Breast epithelium (tissue), 3 donors: ENCODE results near the gene LHFPL2.

Source experiments
- POLR2A ChIP-seq: fragments of 450-650 bp; IDR thresholded peaks from one replicate; pipeline ENCODE4 v1.6.1; 2016; ENCODE audit warnings: antibody characterized with exemption, mild to moderate bottlenecking, moderate library complexity
- POLR2AphosphoS5 ChIP-seq, 3 donors: sonication (generic); formaldehyde crosslinking; IDR thresholded peaks; one replicate each; pipeline ENCODE4 v1.6.1; 2017; ENCODE audit warnings: antibody characterized with exemption in 3 of 3
- TF ChIP-seq, protein P1 (sequence below), 3 donors: fragments of 450-650 bp; IDR thresholded peaks; one replicate each; pipeline ENCODE4 v1.5.1; 2016 to 2017; ENCODE audit warnings: antibody characterized with exemption in 3 of 3, mild to moderate bottlenecking in 3 of 3, moderate library complexity in 3 of 3

DNA sequence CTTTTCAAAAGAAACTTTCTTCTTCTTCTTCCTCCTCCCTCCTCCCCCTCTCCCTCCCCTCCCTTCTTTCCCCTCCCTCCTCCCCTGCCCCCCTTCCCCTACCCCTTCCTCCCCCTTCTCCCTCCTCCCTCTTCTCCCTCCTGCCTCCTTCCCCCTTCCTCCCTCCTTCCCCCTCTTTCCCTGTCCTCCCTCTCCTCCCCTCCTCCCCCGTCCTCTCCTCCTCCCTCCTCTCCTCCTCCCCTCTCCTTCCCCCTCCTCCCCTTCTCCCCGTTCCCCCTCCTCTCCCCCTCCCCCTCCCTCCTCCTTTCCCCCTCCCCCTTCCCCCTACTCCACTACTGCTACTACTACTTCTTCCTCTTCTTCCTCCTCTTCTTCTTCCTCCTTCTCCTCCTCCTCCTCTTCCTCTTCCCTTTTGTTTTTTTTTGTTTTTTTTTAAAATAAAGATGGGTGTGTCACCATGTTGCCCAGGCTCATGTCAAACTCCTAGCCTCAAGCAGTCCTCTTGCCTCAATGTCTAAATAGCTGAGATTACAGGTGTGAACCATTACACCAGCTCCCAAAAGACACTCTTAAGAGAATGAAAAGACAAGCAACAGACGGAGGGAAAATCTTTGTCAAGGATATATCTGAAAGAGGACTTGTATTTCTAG lies 200.7 kb downstream of the LHFPL2 start:
- TF ChIP-seq, protein P1, sequence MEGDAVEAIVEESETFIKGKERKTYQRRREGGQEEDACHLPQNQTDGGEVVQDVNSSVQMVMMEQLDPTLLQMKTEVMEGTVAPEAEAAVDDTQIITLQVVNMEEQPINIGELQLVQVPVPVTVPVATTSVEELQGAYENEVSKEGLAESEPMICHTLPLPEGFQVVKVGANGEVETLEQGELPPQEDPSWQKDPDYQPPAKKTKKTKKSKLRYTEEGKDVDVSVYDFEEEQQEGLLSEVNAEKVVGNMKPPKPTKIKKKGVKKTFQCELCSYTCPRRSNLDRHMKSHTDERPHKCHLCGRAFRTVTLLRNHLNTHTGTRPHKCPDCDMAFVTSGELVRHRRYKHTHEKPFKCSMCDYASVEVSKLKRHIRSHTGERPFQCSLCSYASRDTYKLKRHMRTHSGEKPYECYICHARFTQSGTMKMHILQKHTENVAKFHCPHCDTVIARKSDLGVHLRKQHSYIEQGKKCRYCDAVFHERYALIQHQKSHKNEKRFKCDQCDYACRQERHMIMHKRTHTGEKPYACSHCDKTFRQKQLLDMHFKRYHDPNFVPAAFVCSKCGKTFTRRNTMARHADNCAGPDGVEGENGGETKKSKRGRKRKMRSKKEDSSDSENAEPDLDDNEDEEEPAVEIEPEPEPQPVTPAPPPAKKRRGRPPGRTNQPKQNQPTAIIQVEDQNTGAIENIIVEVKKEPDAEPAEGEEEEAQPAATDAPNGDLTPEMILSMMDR (IDR thresholded peaks at IDR 0.05) = no peak
- TF ChIP-seq POLR2A = no peak
- TF ChIP-seq POLR2AphosphoS5 (IDR thresholded peaks at IDR 0.05) = no peak
